Panc1 (cell line): Measurements from ENCODE around the gene SNCB.
"Not testable (repeated sequence)": the region's sequence is repeated elsewhere in the genome, so short reads cannot be mapped to it uniquely, and the experiment has no call there.

ENCODE experiments used
- CTCF ChIP-seq: fragments of 450-650 bp; IDR thresholded peaks from 2 replicates; pipeline ENCODE4 v1.5.1; 2017; ENCODE audit warnings: mild to moderate bottlenecking
- POLR2AphosphoS5 ChIP-seq: IDR thresholded peaks from 2 replicates; pipeline ENCODE4 v1.6.1; 2012; ENCODE audit warnings: mild to moderate bottlenecking, low read depth, low read length, moderate library complexity
- TCF7L2 ChIP-seq: IDR thresholded peaks from 2 replicates; pipeline ENCODE4 v1.6.1; 2011; ENCODE audit warnings: mild to moderate bottlenecking, low read depth, low read length, inconsistent platforms

GRCh38 chr5:176599749-176600430 is 30.4 kb downstream of the SNCB start:
- not testable (repeated sequence) for TF ChIP-seq CTCF, TCF7L2, POLR2AphosphoS5
